NCI-H748 (cell line): ENCODE results near the gene TTC7B.

Experiments
- DNase-seq: peaks from one replicate; lab custom pipeline; 2025; ENCODE audit not compliant: unreplicated experiment; lab: John Stamatoyannopoulos, UW

TTC7B gene

DNA sequence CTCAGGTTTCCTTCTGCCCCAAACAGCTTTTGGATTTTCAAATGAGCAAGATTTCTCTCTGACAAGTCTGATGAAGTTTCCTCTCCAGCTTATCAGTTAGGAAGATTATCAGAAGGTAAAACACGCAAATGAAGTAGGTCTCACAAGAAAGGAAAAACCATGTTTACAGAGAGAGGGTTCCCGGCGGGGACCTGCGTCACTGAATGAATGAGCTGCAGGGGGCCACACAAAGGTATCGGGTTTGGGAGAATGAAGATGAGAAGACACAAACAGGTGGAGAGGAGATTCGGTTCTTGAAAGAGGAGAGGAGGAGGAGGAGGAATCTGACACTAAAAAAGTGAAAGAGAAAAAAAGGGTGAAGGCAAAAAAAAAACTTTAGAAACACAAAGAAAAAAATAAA is 210.8 kb downstream of the TTC7B start:
- no peak for DNase-seq

GRCh38 chr14:90604356-90604755 is 211.9 kb downstream of the TTC7B start:
- DNase-seq, result no peak

GRCh38 chr14:90603841-90604240 is 212.4 kb downstream of the TTC7B start:
- DNase-seq, result no peak

GRCh38 chr14:90603336-90603735 is 212.9 kb downstream of the TTC7B start:
- no peak for DNase-seq

GRCh38 chr14:90602088-90602687 is 214.0 kb downstream of the TTC7B start:
- DNase-seq, result no peak

DNA sequence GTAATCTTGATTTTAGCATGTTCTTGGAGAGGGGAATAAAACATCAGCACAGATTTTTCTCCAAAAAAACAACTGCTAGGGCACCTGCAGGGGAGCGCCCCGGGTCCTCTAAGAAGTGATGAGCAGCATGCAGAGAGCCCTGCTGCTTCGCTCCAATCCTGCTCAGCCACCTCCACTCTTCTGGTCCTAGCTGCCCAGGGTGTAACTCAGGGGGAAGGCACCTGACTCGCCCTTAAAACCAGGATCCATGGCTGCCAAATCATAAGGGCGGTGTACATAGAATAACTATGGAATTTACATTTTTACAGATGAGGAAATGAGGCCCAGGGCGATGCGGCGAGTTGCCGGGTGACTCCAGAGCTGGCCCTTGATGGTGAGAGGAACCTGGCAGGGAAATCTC is 214.7 kb downstream of the TTC7B start:
- DNase-seq, result no peak

GRCh38 chr14:90600619-90601018 is 215.6 kb downstream of the TTC7B start:
- DNase-seq, result no peak

DNA sequence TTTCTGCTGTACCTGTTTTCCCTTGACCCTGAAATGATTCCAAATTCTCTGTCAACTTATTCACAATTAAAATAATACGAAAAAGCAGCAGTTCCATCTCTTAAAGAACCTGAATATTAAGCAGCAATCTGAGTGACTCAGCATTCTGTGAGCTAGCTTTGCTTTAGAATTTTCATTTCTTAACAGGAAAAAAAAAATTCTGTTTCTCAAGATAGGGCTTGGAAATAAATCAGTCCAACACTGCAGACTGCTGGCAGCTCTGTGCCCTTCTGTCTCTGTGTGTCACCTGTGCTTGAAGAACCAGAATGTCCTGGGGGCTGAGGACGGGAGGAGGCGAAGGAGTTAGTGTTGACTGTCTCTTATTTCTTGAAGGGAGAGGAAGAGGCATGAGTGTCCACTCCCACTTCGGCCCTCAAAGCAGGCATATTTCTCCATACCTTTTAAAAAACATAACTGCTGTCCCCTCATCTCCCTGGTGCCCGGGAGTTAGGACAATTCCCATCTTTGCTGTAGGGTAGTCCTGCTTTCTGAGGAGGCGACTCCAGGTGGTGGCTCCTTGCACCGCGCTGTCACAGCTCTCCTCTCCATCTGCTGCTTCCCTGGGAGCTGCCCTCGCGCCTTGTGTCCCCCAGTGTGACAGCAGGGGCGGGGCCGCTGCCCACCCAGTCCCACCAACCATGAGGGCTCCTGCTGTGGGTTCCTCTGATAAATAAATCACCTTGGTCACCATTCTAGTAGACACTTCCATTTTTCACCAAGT is 216.3 kb downstream of the TTC7B start:
- DNase-seq, result no peak

- no peak for DNase-seq
Observed at GRCh38 chr14:90599339-90599738, 216.9 kb downstream of the TTC7B start.

- no peak for DNase-seq
Observed at GRCh38 chr14:90597961-90598360, 218.3 kb downstream of the TTC7B start.

GRCh38 chr14:90596733-90597132 is 219.5 kb downstream of the TTC7B start:
- DNase-seq, result no peak

DNA sequence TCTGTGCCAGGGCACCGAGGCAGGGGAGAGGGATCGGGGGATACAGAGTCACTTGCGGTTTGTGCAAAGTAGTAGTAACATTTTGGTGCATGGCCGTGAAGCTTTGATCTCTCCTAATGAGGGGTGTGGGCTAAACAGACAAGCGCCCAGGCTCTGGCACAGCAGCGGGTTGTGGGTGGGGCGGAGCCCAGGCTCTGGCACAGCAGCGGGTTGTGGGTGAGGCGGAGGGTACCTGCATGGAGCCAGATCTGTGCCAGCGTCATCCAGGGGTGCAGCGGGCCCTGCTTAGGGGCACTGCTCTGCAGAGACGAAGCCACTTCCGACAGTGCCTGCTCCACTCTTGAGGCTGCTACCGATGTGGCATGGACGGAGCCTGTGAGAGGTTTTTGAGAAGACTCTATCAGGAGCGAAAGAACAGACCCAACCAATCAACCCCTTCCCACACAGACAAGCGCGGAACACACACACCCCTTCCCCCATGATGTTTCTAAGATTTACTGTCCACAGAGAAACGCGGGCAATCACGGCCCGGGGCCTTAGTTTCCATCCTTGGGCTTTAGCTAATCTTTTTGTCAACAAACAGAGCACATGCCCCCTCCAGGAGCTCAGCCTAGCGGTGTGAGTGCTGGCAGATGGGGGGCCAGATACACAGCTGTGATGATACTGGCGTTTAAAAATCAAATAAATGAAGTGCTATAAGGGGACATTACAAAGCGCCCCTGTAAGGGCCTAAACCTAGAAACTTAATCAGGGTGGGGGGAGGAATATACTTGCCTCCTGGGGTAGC is 222.8 kb downstream of the TTC7B start:
- DNase-seq, result no peak

- no peak for DNase-seq
Observed at GRCh38 chr14:90592655-90593054, 223.6 kb downstream of the TTC7B start.

GRCh38 chr14:90587918-90588317 is 228.3 kb downstream of the TTC7B start:
- DNase-seq, result no peak

- no peak for DNase-seq
Observed at GRCh38 chr14:90587252-90587910, 228.8 kb downstream of the TTC7B start.

- no peak for DNase-seq
Observed at GRCh38 chr14:90585106-90585505, 231.1 kb downstream of the TTC7B start.

DNA sequence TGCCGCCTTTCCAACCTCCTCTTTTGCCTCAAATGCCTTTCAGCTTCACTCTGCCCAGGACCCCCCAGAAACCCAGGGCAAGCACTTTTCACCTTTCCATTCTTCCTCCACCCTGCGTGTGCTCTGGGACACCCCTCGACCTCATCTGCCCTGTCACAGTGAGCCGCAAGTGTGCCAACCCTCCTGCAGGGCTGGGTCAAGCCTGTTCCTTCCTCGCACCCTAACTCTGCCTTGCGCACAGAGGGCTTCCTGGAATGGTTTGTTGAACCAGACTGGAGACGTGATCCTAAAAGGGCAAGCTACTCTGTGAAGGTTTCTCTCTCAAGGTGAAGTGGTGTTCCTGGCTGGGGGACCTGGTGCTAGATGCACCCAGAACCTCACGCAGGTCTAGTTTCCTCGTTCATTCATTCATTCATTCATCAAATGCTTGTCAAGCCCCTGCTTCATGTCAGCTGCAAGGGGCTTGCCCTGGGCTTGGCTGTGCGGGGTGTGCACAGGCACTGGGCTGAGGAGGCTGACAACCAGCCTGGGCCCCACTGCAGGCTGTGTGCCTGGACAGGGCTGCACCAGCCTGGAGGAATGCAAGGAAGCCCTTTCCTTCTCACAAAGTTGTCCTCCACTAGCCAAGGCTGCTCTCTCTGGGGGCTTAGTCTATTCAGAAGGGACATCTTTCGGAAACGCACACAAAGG is 232.2 kb downstream of the TTC7B start:
- no peak for DNase-seq

DNA sequence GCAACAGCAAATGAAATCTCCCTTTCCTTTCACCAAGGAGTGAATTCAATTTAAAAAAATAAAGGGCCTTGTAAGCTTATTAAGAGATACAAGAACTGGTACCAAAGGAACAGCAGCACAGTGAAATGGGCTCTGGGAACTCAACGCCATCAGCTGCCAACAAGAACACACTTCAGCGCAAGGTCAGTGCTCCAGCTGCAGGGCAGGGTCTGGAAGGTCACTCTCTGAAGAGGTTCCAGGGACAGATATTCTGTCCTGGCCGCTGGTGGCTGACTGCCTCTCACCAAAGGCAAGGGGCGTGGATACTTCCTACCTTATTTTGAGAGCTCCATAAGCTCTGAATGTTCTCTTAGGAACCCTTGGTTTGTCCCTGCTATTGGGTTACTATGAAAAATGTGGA is 232.8 kb downstream of the TTC7B start:
- no peak for DNase-seq

- DNase-seq, result no peak
Observed at GRCh38 chr14:90582166-90582565, 234.1 kb downstream of the TTC7B start.

- no peak for DNase-seq
Observed at GRCh38 chr14:90581745-90582144, 234.5 kb downstream of the TTC7B start.
